ENCODE measurements around the gene ERBB2. TPM values are rescaled to one million over a fixed set of nuclear protein-coding genes. Genes with fewer than 3 reads are reported as not detected.

The ERBB2 gene
- total and polyA plus RNA-seq, 2 of the 4 experiments (the other 2 are of a cell fraction), result 28.7 to 33.3 TPM

GRCh38 chr17:39761861-39762496 lies 62.1 kb downstream of the ERBB2 start:
- no peak for ATAC-seq (ENCODE audit: low read depth)
- H3K56ac ChIP-seq (ENCODE audit: extremely low read depth, insufficient read depth, low read length), result no peak overlapping the region
- no TSS peak for BruUV-seq (replicated peaks)

More at GRCh38 chr17:39761861-39762496, 62.1 kb downstream of the ERBB2 start:
- Histone ChIP-seq H3K18ac (ENCODE audit: low read depth, low read length) (no peak overlapping the region), H3K14ac (replicated peaks; ENCODE audit: low read depth, low read length) (no peak overlapping the region), H4K91ac (ENCODE audit: insufficient read depth, low read depth, low read length) (no peak overlapping the region), H3K27ac (ENCODE audit: insufficient read depth, low read length) (no peak overlapping the region), H2AK5ac (ENCODE audit: low read depth, low read length) (no peak overlapping the region), H3K27me3 (ENCODE audit: control insufficient read depth, insufficient read depth, low read length) (peaks cover 43% of the 10 kb centered on the region), H3K36me3 (ENCODE audit: control insufficient read depth, insufficient read depth, low read length) (no peaks in the 10 kb centered on the region), H3K9me1 (ENCODE audit: insufficient read depth, low read length) (no peaks in the 10 kb centered on the region), H2AFZ (replicated peaks; ENCODE audit: low read length, poor library complexity) (no peak overlapping the region), H3K79me1 (ENCODE audit: low read depth in 1 of 2, low read length in 2 of 2) (no peaks in the 10 kb centered on the region), H2BK5ac (ENCODE audit: low read depth, low read length, poor library complexity, severe bottlenecking) (no peak overlapping the region), H3K4me1 (ENCODE audit: control insufficient read depth, insufficient read depth, low read length) (no peaks in the 10 kb centered on the region), H4K20me1 (ENCODE audit: insufficient read depth, low read length) (no peaks in the 10 kb centered on the region), H4K8ac (ENCODE audit: low read depth in 2 of 2, low read length in 2 of 2) (no peak overlapping the region), H2BK20ac (ENCODE audit: low read depth, low read length) (no peak overlapping the region), H3K23ac (ENCODE audit: low read depth, low read length) (no peak overlapping the region), H3K4me2 (ENCODE audit: low read depth, low read length) (no peak overlapping the region), H3K4ac (ENCODE audit: low read depth, low read length) (no peak overlapping the region), H3K9me3 (ENCODE audit: control insufficient read depth, insufficient read depth, low read length) (peaks cover 7% of the 10 kb centered on the region), H3K9ac (ENCODE audit: low read depth, low read length) (no peak overlapping the region), H2AK9ac (replicated peaks; ENCODE audit: low read depth, low read length, poor library complexity) (no peak overlapping the region), H2BK15ac (ENCODE audit: low read depth, low read length) (no peak overlapping the region), H3K4me3 (ENCODE audit: insufficient read depth, low read depth, low read length) (no peak overlapping the region), H4K5ac (ENCODE audit: low read depth, low read length) (no peak overlapping the region), H2BK120ac (ENCODE audit: low read depth, low read length) (no peak overlapping the region)
- WGBS, 2 experiments (ENCODE audit: extremely low coverage in 2 of 2, insufficient read length in 1 of 2), result 90% methylated on average over 4 of the region's 10 CpGs; no CpG with 5 or more reads in 1 of the 2 experiments
- in situ Hi-C loops (cut with MboI; ENCODE audit: low sequenced_read_pairs), result no loop called here
- no peak for TF ChIP-seq RAD21 (IDR thresholded peaks at IDR 0.05; ENCODE audit: low read length)
- no peak for TF ChIP-seq CTCF (conservative IDR thresholded peaks at IDR 0.05; ENCODE audit: low read depth, low read length)
- no peak for TF ChIP-seq MAZ (IDR thresholded peaks at IDR 0.05; ENCODE audit: borderline replicate concordance, low read depth, low read length)
- TF ChIP-seq POLR2A (IDR thresholded peaks at IDR 0.05; ENCODE audit: low read depth, low read length), result no peak
- no peak for TF ChIP-seq BHLHE40 (IDR thresholded peaks at IDR 0.05; ENCODE audit: low read depth, low read length)
- TF ChIP-seq NFE2L2 (IDR thresholded peaks at IDR 0.05; ENCODE audit: low read depth, low read length), result no peak
- TF ChIP-seq FOS (IDR thresholded peaks at IDR 0.05; ENCODE audit: low read depth, low read length), result no peak
- TF ChIP-seq RFX5 (IDR thresholded peaks at IDR 0.05; ENCODE audit: low read depth, low read length), result no peak
- ChIA-PET CTCF (no interaction called here), POLR2A (ENCODE audit: unreplicated experiment) (no interaction called here)
- no peak for DNase-seq
- intact Hi-C loops (cut with micrococcal nuclease), result no loop called here
- dilution Hi-C loops (cut with HindIII; ENCODE audit: low sequenced_read_pairs, unreplicated experiment), result no loop called here

All from IMR-90 (cell line).